HG03342 (cell line): ENCODE data around the gene RECK.
"Not testable (repeated sequence)": the region's sequence is repeated elsewhere in the genome, so short reads cannot be mapped to it uniquely, and the experiment has no call there.

ENCODE experiments used
- ATAC-seq: cut with Tn5 transposase; IDR thresholded peaks from one replicate; pipeline ENCODE4 v1.9.1; 2021; ENCODE audit warnings: mild to moderate bottlenecking, moderate library complexity; ENCODE audit not compliant: unreplicated experiment

The RECK gene

GRCh38 chr9:36036780-36037548 lies at the start of gene RECK:
Gene RECK (plus strand): TSS chr9:36036913. CDS start chr9:36036999, 86 bp downstream.
- peak; percentile 86 for ATAC-seq

- no peak for ATAC-seq
Observed at GRCh38 chr9:35990155-35990554, 46.6 kb upstream of the RECK start.

GRCh38 chr9:35993136-35993535 lies 43.6 kb upstream of the RECK start:
- ATAC-seq, result not testable (repeated sequence)

GRCh38 chr9:35993976-35994720 lies 42.6 kb upstream of the RECK start:
- no peak for ATAC-seq

GRCh38 chr9:35994959-35995358 lies 41.8 kb upstream of the RECK start:
- ATAC-seq, result no peak

GRCh38 chr9:35996358-35996970 lies 40.2 kb upstream of the RECK start:
- no peak for ATAC-seq

GRCh38 chr9:35997016-35997415 lies 39.7 kb upstream of the RECK start:
- not testable (repeated sequence) for ATAC-seq

GRCh38 chr9:35998333-35998732 lies 38.4 kb upstream of the RECK start:
- no peak for ATAC-seq

- ATAC-seq, result no peak
Observed at GRCh38 chr9:36005891-36006290, 30.8 kb upstream of the RECK start.

- no peak for ATAC-seq
Observed at GRCh38 chr9:36006549-36007315, 30.0 kb upstream of the RECK start.

- ATAC-seq, result peak; percentile 62
Observed at GRCh38 chr9:36007316-36007708, 29.4 kb upstream of the RECK start.

GRCh38 chr9:36007852-36008251 lies 28.9 kb upstream of the RECK start:
- ATAC-seq, result no peak

- ATAC-seq, result peak; percentile 80
Observed at GRCh38 chr9:36008774-36009300, 27.9 kb upstream of the RECK start.

GRCh38 chr9:36011379-36011778 lies 25.3 kb upstream of the RECK start:
- ATAC-seq, result no peak

GRCh38 chr9:36017278-36017677 lies 19.4 kb upstream of the RECK start:
- no peak for ATAC-seq

GRCh38 chr9:36018129-36018528 lies 18.6 kb upstream of the RECK start:
- no peak for ATAC-seq

GRCh38 chr9:36018891-36019720 lies 17.6 kb upstream of the RECK start:
- ATAC-seq, result no peak

- ATAC-seq, result no peak
Observed at GRCh38 chr9:36021968-36022367, 14.7 kb upstream of the RECK start.

GRCh38 chr9:36023260-36024048 lies 13.3 kb upstream of the RECK start:
- ATAC-seq, result no peak
